ENCODE results near the gene TBL1X.

DNA sequence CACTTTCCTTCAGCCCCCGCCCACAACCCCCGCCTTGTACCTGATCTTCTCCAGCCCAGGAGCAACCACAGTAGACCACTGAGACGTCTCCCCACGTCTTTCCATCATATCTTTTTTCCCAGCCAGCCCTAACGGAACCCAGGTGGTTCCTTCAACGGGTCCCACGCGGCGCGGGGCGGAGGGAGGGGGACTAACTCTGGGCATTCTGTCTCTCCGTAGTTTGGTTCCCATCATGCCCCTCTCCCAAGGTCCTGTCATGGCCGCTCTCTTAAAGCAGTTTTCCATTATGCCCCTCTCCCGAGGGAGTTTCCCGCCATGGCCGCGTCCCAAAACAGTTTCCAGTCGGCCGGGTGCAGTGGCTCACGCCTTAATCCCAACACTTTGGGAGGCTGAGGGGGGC lies 21.5 kb upstream of the TBL1X start:
- TF ChIP-seq, protein P1, sequence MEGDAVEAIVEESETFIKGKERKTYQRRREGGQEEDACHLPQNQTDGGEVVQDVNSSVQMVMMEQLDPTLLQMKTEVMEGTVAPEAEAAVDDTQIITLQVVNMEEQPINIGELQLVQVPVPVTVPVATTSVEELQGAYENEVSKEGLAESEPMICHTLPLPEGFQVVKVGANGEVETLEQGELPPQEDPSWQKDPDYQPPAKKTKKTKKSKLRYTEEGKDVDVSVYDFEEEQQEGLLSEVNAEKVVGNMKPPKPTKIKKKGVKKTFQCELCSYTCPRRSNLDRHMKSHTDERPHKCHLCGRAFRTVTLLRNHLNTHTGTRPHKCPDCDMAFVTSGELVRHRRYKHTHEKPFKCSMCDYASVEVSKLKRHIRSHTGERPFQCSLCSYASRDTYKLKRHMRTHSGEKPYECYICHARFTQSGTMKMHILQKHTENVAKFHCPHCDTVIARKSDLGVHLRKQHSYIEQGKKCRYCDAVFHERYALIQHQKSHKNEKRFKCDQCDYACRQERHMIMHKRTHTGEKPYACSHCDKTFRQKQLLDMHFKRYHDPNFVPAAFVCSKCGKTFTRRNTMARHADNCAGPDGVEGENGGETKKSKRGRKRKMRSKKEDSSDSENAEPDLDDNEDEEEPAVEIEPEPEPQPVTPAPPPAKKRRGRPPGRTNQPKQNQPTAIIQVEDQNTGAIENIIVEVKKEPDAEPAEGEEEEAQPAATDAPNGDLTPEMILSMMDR (IDR thresholded peaks at IDR 0.05) = no peak
- no peak for TF ChIP-seq POLR2A (IDR thresholded peaks at IDR 0.05)
